ENCODE results near the gene DGUOK. TPM values are rescaled to one million over a fixed set of nuclear protein-coding genes. Genes with fewer than 3 reads are reported as not detected.

DGUOK gene
- polyA plus RNA-seq, 1 donor (not counting 4 experiments of a cell fraction or from before 2014, with no cell fraction given) = 102 TPM

GRCh38 chr2:73989972-73990371 lies 63.3 kb downstream of the DGUOK start:
- TF ChIP-seq CTCF (optimal IDR thresholded peaks at IDR 0.05 in 1 of 3, IDR thresholded peaks at IDR 0.05 in 1 of 3, conservative IDR thresholded peaks at IDR 0.05 in 1 of 3; ENCODE audit: extremely low read depth in 1 of 3, insufficient read depth in 2 of 3, low read length in 3 of 3) = no peak
- TF ChIP-seq EZH2 (IDR thresholded peaks at IDR 0.05; ENCODE audit: low read length) = no peak
- peaks cover 76% of the 10 kb centered on the region for H3K79me2 ChIP-seq (ENCODE audit: control insufficient read depth, insufficient read depth, low read length)
- H4K20me1 ChIP-seq (ENCODE audit: control insufficient read depth, extremely low read depth, insufficient read depth, low read length) = peaks cover 11% of the 10 kb centered on the region
- no peak for DNase-seq (ENCODE audit: low read depth, low spot score)
- H3K9me1 ChIP-seq (ENCODE audit: control insufficient read depth, extremely low read depth, insufficient read depth, low read length) = peaks cover 5% of the 10 kb centered on the region
- no peak overlapping the region for H3K4me2 ChIP-seq (ENCODE audit: control insufficient read depth, extremely low read depth, insufficient read depth, low read depth, low read length)
- H3K9ac ChIP-seq (ENCODE audit: control insufficient read depth, extremely low read depth, insufficient read depth, low read length) = no peak overlapping the region
- no peak overlapping the region for H3K27ac ChIP-seq (ENCODE audit: control insufficient read depth, insufficient read depth, low read length)
- peaks cover 57% of the 10 kb centered on the region for H3K4me1 ChIP-seq (ENCODE audit: control insufficient read depth, extremely low read depth, insufficient read depth, low read length)
- no peak overlapping the region for H3K4me3 ChIP-seq (ENCODE audit: control insufficient read depth in 2 of 3, extremely low read depth in 1 of 3, insufficient read depth in 2 of 3, low read depth in 1 of 3, low read length in 3 of 3)
- H3K27me3 ChIP-seq (ENCODE audit: control insufficient read depth, extremely low read depth, insufficient read depth, low read length) = no peaks in the 10 kb centered on the region
- no peaks in the 10 kb centered on the region for H3K9me3 ChIP-seq (ENCODE audit: control insufficient read depth, low read depth, low read length)
- dilution Hi-C loops (cut with MboI; ENCODE audit: extremely low pct_ligation_motif_present, low sequenced_read_pairs) = no loop called here
- no peak for FAIRE-seq
- H2AFZ ChIP-seq (ENCODE audit: control insufficient read depth, low read length) = no peak overlapping the region
- H3K36me3 ChIP-seq (ENCODE audit: control insufficient read depth in 2 of 2, extremely low read depth in 1 of 2, insufficient read depth in 2 of 2, low read length in 2 of 2) = peaks cover 1 to 19% of the 10 kb centered on the region in 2 experiments

GRCh38 chr2:73990531-73990930 lies 63.9 kb downstream of the DGUOK start:
- Histone ChIP-seq H3K4me1 (ENCODE audit: control insufficient read depth, extremely low read depth, insufficient read depth, low read length) (peaks cover 57% of the 10 kb centered on the region), H3K27ac (ENCODE audit: control insufficient read depth, insufficient read depth, low read length) (no peak overlapping the region), H3K9ac (ENCODE audit: control insufficient read depth, extremely low read depth, insufficient read depth, low read length) (no peak overlapping the region), H3K36me3 (ENCODE audit: control insufficient read depth in 2 of 2, extremely low read depth in 1 of 2, insufficient read depth in 2 of 2, low read length in 2 of 2) (peaks cover 1 to 19% of the 10 kb centered on the region in 2 experiments), H4K20me1 (ENCODE audit: control insufficient read depth, extremely low read depth, insufficient read depth, low read length) (peaks cover 11% of the 10 kb centered on the region), H3K27me3 (ENCODE audit: control insufficient read depth, extremely low read depth, insufficient read depth, low read length) (no peaks in the 10 kb centered on the region), H3K9me3 (ENCODE audit: control insufficient read depth, low read depth, low read length) (no peaks in the 10 kb centered on the region), H3K4me2 (ENCODE audit: control insufficient read depth, extremely low read depth, insufficient read depth, low read depth, low read length) (no peak overlapping the region), H3K79me2 (ENCODE audit: control insufficient read depth, insufficient read depth, low read length) (peaks cover 81% of the 10 kb centered on the region), H3K4me3 (ENCODE audit: control insufficient read depth in 2 of 3, extremely low read depth in 1 of 3, insufficient read depth in 2 of 3, low read depth in 1 of 3, low read length in 3 of 3) (no peak overlapping the region), H2AFZ (ENCODE audit: control insufficient read depth, low read length) (no peak overlapping the region), H3K9me1 (ENCODE audit: control insufficient read depth, extremely low read depth, insufficient read depth, low read length) (peaks cover 5% of the 10 kb centered on the region)
- FAIRE-seq = no peak
- dilution Hi-C loops (cut with MboI; ENCODE audit: extremely low pct_ligation_motif_present, low sequenced_read_pairs) = no loop called here
- TF ChIP-seq CTCF (optimal IDR thresholded peaks at IDR 0.05 in 1 of 3, IDR thresholded peaks at IDR 0.05 in 1 of 3, conservative IDR thresholded peaks at IDR 0.05 in 1 of 3; ENCODE audit: extremely low read depth in 1 of 3, insufficient read depth in 2 of 3, low read length in 3 of 3) (no peak), EZH2 (IDR thresholded peaks at IDR 0.05; ENCODE audit: low read length) (no peak)
- no peak for DNase-seq (ENCODE audit: low read depth, low spot score)
